ENCODE data around the gene RSPO1. TPM values are rescaled to one million over a fixed set of nuclear protein-coding genes. Genes with fewer than 3 reads are reported as not detected.

RSPO1 gene
- polyA plus RNA-seq, 1 of the 3 experiments (the other 2 are of a cell fraction): 0.03 TPM

DNA sequence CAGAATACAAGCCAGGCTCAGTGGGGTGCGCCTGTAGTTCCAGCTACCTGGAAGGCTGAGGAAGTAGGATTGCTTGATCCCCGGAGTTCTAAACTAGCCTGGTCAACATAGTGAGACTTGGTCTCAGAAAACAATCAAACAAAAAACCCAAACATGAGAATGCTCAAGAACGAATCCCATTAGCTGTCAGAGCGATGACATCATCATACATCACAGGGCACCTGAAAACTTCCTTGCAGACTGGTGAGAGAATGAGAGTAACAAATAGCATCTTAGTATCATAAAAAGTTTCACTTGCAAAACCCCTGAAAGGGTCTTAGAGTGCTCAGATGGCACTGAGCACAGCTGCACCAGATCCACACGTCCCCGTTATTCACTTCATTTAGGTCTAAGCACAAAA lies 36.6 kb upstream of the RSPO1 start:
- no peak overlapping the region for H3K27ac ChIP-seq (ENCODE audit: low read depth in 2 of 2, low read length in 1 of 2)
- no peaks in the 10 kb centered on the region for H3K9me2 ChIP-seq
- no peak overlapping the region for H3K4me3 ChIP-seq (ENCODE audit: low read depth in 2 of 2, low read length in 1 of 2)
- peaks cover 0 to 11% of the 10 kb centered on the region in 2 experiments; a peak in 1 of 4 replicates for H3K4me1 ChIP-seq (ENCODE audit: control insufficient read depth in 1 of 2, insufficient read depth in 2 of 2, low read depth in 1 of 2, low read length in 1 of 2)
- H3K9me3 ChIP-seq: no peaks in the 10 kb centered on the region
- no peak overlapping the region for H2AFZ ChIP-seq (ENCODE audit: low read depth)
- no peak overlapping the region for H3K4me2 ChIP-seq
- POLR2A ChIA-PET: no interaction called here
- no peaks in the 10 kb centered on the region for H3F3A ChIP-seq (replicated peaks; ENCODE audit: insufficient read depth)
- H4K20me1 ChIP-seq (ENCODE audit: insufficient read depth): no peaks in the 10 kb centered on the region
- no peak for DNase-seq
- TF ChIP-seq, protein P1, sequence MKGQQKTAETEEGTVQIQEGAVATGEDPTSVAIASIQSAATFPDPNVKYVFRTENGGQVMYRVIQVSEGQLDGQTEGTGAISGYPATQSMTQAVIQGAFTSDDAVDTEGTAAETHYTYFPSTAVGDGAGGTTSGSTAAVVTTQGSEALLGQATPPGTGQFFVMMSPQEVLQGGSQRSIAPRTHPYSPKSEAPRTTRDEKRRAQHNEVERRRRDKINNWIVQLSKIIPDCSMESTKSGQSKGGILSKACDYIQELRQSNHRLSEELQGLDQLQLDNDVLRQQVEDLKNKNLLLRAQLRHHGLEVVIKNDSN (IDR thresholded peaks at IDR 0.05; ENCODE audit: borderline replicate concordance, low read depth): no peak
- TF ChIP-seq EP300 (IDR thresholded peaks at IDR 0.05; ENCODE audit: borderline replicate concordance in 1 of 2, low read depth in 1 of 2, low read length in 1 of 2): no peak
- TF ChIP-seq GATA2 (CRISPR knock-in tag; IDR thresholded peaks at IDR 0.05): no peak
- no peak for TF ChIP-seq YY1 (IDR thresholded peaks at IDR 0.05; ENCODE audit: low read depth)
- TF ChIP-seq, protein P2, sequence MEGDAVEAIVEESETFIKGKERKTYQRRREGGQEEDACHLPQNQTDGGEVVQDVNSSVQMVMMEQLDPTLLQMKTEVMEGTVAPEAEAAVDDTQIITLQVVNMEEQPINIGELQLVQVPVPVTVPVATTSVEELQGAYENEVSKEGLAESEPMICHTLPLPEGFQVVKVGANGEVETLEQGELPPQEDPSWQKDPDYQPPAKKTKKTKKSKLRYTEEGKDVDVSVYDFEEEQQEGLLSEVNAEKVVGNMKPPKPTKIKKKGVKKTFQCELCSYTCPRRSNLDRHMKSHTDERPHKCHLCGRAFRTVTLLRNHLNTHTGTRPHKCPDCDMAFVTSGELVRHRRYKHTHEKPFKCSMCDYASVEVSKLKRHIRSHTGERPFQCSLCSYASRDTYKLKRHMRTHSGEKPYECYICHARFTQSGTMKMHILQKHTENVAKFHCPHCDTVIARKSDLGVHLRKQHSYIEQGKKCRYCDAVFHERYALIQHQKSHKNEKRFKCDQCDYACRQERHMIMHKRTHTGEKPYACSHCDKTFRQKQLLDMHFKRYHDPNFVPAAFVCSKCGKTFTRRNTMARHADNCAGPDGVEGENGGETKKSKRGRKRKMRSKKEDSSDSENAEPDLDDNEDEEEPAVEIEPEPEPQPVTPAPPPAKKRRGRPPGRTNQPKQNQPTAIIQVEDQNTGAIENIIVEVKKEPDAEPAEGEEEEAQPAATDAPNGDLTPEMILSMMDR (IDR thresholded peaks at IDR 0.05): no peak
- no peak for TF ChIP-seq NFIC (IDR thresholded peaks at IDR 0.05; ENCODE audit: borderline replicate concordance)
- no peak for TF ChIP-seq GABPA (IDR thresholded peaks at IDR 0.05; ENCODE audit: low read depth)
- no peak for TF ChIP-seq TAF1 (IDR thresholded peaks at IDR 0.05; ENCODE audit: borderline replicate concordance, low read depth, low read length)
- no peak for TF ChIP-seq TCF12 (IDR thresholded peaks at IDR 0.05)
- no peak for TF ChIP-seq EZH2phosphoT487 (IDR thresholded peaks at IDR 0.05; ENCODE audit: borderline replicate concordance, low read depth)
- TF ChIP-seq, protein P3, sequence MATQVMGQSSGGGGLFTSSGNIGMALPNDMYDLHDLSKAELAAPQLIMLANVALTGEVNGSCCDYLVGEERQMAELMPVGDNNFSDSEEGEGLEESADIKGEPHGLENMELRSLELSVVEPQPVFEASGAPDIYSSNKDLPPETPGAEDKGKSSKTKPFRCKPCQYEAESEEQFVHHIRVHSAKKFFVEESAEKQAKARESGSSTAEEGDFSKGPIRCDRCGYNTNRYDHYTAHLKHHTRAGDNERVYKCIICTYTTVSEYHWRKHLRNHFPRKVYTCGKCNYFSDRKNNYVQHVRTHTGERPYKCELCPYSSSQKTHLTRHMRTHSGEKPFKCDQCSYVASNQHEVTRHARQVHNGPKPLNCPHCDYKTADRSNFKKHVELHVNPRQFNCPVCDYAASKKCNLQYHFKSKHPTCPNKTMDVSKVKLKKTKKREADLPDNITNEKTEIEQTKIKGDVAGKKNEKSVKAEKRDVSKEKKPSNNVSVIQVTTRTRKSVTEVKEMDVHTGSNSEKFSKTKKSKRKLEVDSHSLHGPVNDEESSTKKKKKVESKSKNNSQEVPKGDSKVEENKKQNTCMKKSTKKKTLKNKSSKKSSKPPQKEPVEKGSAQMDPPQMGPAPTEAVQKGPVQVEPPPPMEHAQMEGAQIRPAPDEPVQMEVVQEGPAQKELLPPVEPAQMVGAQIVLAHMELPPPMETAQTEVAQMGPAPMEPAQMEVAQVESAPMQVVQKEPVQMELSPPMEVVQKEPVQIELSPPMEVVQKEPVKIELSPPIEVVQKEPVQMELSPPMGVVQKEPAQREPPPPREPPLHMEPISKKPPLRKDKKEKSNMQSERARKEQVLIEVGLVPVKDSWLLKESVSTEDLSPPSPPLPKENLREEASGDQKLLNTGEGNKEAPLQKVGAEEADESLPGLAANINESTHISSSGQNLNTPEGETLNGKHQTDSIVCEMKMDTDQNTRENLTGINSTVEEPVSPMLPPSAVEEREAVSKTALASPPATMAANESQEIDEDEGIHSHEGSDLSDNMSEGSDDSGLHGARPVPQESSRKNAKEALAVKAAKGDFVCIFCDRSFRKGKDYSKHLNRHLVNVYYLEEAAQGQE (IDR thresholded peaks at IDR 0.05; ENCODE audit: low read depth, low read length): no peak
- no peak for TF ChIP-seq SMC3 (IDR thresholded peaks at IDR 0.05; ENCODE audit: low read depth, low read length)
- no peak for TF ChIP-seq MEF2A (IDR thresholded peaks at IDR 0.05; ENCODE audit: borderline replicate concordance, low read depth)
- TF ChIP-seq, protein P4, sequence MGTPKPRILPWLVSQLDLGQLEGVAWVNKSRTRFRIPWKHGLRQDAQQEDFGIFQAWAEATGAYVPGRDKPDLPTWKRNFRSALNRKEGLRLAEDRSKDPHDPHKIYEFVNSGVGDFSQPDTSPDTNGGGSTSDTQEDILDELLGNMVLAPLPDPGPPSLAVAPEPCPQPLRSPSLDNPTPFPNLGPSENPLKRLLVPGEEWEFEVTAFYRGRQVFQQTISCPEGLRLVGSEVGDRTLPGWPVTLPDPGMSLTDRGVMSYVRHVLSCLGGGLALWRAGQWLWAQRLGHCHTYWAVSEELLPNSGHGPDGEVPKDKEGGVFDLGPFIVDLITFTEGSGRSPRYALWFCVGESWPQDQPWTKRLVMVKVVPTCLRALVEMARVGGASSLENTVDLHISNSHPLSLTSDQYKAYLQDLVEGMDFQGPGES (IDR thresholded peaks at IDR 0.05; ENCODE audit: low read depth, low read length): no peak
- TF ChIP-seq SIN3A (IDR thresholded peaks at IDR 0.05; ENCODE audit: borderline replicate concordance, low read depth, low read length): no peak
- no peak for TF ChIP-seq MXI1 (IDR thresholded peaks at IDR 0.05; ENCODE audit: low read depth, low read length)
- no peak for TF ChIP-seq TEAD4 (IDR thresholded peaks at IDR 0.05; ENCODE audit: borderline replicate concordance, insufficient read depth)
- H3K36me3 ChIP-seq (replicated peaks in 1 of 2; ENCODE audit: control insufficient read depth in 1 of 2, insufficient read depth in 2 of 2, low read length in 1 of 2): no peaks in the 10 kb centered on the region
- CTCF ChIA-PET: interaction anchor here (1.4 to 5.4 kb wide), 2 partner anchors 11 to 68 kb away, joined by 3 to 42 read pairs; no protein-coding TSS in a partner anchor
- H3K27me3 ChIP-seq (ENCODE audit: insufficient read depth): 0 out of 2 replicates have a peak, but pooled peaks cover 13% of the 10 kb centered on the region
- WGBS (ENCODE audit: low lambda C conversion rate): 54% methylated on average over 6 of the region's 6 CpGs
- H3K79me2 ChIP-seq (ENCODE audit: insufficient read depth): no peaks in the 10 kb centered on the region
- H3K9ac ChIP-seq: no peak overlapping the region
